Mammary epithelial cell (primary cell): Measurements from ENCODE around the gene RIN2.

Experiments used
- CTCF ChIP-seq, 2 donors: IDR thresholded peaks in 1 of 2; conservative IDR thresholded peaks in 1 of 2; 2 replicates each; pipeline ENCODE4 v1.5.1; 2011 to 2012; ENCODE audit warnings: inconsistent platforms in 2 of 2, low read length in 2 of 2, mild to moderate bottlenecking in 2 of 2, control low read depth in 1 of 2, low read depth in 1 of 2; ENCODE audit not compliant: insufficient read depth in 1 of 2; ENCODE audit errors: extremely low read depth in 1 of 2
- EZH2 ChIP-seq: IDR thresholded peaks from 2 replicates; pipeline ENCODE4 v1.6.1; 2012; ENCODE audit warnings: low read length, inconsistent platforms, borderline replicate concordance

- TF ChIP-seq CTCF (conservative IDR thresholded peaks at IDR 0.05 in 1 of 2, IDR thresholded peaks at IDR 0.05 in 1 of 2; ENCODE audit: extremely low read depth in 1 of 2, insufficient read depth in 1 of 2, low read depth in 1 of 2, low read length in 2 of 2): no peak
- no peak for TF ChIP-seq EZH2
Measured at GRCh38 chr20:19761326-19761725, 3.3 kb downstream of the RIN2 start.
